PC-9 (cell line): ENCODE data around the gene ESYT1.

Experiments used
- EZH2 ChIP-seq: fragments of 200-600 bp; sonication (generic); IDR thresholded peaks from 2 replicates; pipeline ENCODE4 v1.8.0; 2017; ENCODE audit warnings: antibody characterized with exemption, low read depth
- TF ChIP-seq, protein P1 (sequence below): fragments of 200-600 bp; sonication (generic); conservative IDR thresholded peaks from 2 replicates; pipeline ENCODE4 v1.6.1; 2017; ENCODE audit warnings: mixed run types, antibody characterized with exemption, mild to moderate bottlenecking, moderate library complexity

DNA sequence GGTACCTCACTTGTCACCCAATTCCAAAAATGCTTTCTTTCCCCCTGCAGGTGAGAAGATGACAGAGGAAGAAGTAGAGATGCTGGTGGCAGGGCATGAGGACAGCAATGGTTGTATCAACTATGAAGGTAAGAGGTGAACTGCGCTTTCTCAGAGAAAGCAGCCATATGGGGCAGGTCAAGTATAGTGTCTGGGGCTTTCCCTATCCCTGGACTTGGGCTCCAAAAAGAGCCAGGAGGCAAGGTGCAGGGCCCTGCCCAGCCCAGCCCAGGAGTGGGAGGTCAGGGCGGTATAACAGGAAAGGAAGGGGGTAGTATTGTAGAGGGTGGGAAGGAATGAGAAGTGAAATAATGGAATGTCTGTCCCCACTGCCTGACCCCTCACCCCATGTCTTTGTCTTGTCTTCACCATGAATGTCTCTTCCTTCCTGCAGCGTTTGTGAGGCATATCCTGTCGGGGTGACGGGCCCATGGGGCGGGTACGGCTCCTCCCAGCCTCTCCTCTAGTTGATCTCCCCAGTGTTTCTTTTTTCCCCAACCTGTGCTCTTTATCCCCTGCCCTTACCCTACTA is 32.2 kb downstream of the ESYT1 start:
- TF ChIP-seq, protein P1, sequence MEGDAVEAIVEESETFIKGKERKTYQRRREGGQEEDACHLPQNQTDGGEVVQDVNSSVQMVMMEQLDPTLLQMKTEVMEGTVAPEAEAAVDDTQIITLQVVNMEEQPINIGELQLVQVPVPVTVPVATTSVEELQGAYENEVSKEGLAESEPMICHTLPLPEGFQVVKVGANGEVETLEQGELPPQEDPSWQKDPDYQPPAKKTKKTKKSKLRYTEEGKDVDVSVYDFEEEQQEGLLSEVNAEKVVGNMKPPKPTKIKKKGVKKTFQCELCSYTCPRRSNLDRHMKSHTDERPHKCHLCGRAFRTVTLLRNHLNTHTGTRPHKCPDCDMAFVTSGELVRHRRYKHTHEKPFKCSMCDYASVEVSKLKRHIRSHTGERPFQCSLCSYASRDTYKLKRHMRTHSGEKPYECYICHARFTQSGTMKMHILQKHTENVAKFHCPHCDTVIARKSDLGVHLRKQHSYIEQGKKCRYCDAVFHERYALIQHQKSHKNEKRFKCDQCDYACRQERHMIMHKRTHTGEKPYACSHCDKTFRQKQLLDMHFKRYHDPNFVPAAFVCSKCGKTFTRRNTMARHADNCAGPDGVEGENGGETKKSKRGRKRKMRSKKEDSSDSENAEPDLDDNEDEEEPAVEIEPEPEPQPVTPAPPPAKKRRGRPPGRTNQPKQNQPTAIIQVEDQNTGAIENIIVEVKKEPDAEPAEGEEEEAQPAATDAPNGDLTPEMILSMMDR = no peak
- TF ChIP-seq EZH2 = no peak
